Memory B cell (primary cell): ENCODE data around the gene FRMPD2.
"Not testable (repeated sequence)": the region's sequence is repeated elsewhere in the genome, so short reads cannot be mapped to it uniquely, and the experiment has no call there.

Experiments used
- ATAC-seq: fragments of 150-1000 bp; cut with Tn5 transposase; 2 replicates; pipeline ENCODE4 v1.10.0; 2021; ENCODE audit warnings: low read depth, mild to moderate bottlenecking, moderate library complexity
- DNase-seq, 2 donors: peaks; one replicate each; pipeline ENCODE4 v3.0.0; 2022; ENCODE audit warnings: low spot score in 2 of 2
- H3K27ac Mint-ChIP-seq: one replicate; pipeline ENCODE4 v1.8.0; 2022; ENCODE audit warnings: mild to moderate bottlenecking, moderate library complexity, mixed read lengths
- H3K27me3 Mint-ChIP-seq: one replicate; pipeline ENCODE4 v1.8.0; 2022; ENCODE audit warnings: mixed read lengths
- H3K36me3 Mint-ChIP-seq: one replicate; pipeline ENCODE4 v1.8.0; 2022; ENCODE audit warnings: mild to moderate bottlenecking, mixed read lengths
- H3K4me1 Mint-ChIP-seq: one replicate; pipeline ENCODE4 v1.8.0; 2022; ENCODE audit warnings: mixed read lengths
- H3K4me3 Mint-ChIP-seq: one replicate; pipeline ENCODE4 v1.8.0; 2022; ENCODE audit warnings: mild to moderate bottlenecking, moderate library complexity, mixed read lengths
- H3K9me3 Mint-ChIP-seq: one replicate; pipeline ENCODE4 v1.8.0; 2022; ENCODE audit warnings: mixed read lengths

The FRMPD2 gene

DNA sequence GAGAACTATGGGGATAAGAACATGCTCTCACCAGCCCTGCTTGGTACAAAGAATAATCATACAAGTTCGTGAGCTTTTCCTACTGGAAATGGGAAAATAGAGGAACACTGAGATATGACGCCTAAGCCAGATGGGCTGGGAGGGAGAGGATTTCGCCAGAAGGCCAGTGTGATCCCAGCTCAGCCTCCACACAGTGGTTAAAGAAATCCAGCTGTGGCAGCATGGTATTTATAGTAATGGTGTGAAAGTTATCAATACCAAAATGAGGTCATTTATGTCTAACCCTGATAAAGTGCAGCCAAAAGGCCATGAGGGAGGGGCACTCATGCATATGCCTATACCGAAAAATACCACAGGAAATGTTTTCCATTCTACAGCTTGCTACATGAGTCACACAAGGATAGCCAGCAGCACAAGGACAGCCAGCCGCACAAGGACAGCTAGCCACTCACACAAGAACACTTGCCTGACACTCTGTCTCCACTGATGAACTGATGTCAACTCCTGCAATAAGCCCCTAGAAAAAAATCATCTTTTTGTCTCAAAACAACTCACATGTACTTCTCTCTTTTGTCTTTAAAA lies 49.4 kb downstream of the FRMPD2 start:
- Mint-ChIP-seq H3K4me1 (peaks cover 7% of the 10 kb centered on the region), H3K27ac (no peak overlapping the region), H3K36me3 (no peaks in the 10 kb centered on the region), H3K27me3 (peaks cover 13% of the 10 kb centered on the region), H3K9me3 (no peaks in the 10 kb centered on the region), H3K4me3 (no peak overlapping the region)
- ATAC-seq: no peak
- DNase-seq: no peak

DNA sequence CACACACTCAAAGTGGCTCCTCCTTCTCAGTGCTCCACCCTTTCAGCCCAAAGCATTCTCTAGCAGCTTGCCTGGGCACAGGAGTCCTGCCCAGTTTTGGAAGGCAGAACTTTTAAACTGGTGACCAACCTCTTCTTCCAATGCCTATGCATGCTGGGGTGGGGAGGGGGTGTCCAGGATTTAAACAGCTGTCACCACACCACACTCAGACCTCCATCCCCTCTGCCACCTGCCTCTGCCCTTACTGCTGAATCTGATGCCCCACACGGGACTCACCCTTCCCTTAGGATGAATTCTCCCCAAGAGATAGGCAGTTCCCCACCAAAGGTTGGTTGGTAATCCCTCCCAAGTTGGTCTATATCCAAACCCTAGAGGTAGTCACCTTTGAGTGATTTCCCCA lies 50.2 kb downstream of the FRMPD2 start:
- Mint-ChIP-seq H3K27me3 (peaks cover 15% of the 10 kb centered on the region), H3K36me3 (no peaks in the 10 kb centered on the region), H3K4me3 (no peak overlapping the region), H3K4me1 (peaks cover 7% of the 10 kb centered on the region), H3K27ac (no peak overlapping the region), H3K9me3 (no peaks in the 10 kb centered on the region)
- DNase-seq (no peak), ATAC-seq (no peak)

DNA sequence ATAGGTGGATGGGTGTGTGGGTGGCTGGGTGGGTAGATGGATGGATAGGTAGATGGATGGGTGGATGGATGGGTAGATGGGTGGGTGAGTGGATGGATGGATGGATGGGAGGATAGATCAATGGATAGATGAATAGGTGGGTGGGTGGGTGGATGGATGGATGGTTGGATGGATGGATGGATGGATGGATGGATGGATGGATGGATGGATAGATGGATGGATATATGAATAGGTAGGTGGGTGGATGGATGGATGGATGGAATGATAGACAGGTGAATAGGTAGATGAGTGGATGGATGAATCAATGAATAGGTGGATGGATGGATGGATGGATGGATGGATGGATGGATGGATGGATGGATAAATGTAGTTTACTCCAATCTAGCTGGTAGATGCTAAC lies 52.7 kb downstream of the FRMPD2 start:
- H3K4me3 Mint-ChIP-seq: no peak overlapping the region
- H3K27ac Mint-ChIP-seq: no peak overlapping the region
- H3K9me3 Mint-ChIP-seq: no peaks in the 10 kb centered on the region
- ATAC-seq (no peak), DNase-seq (no peak)
- H3K27me3 Mint-ChIP-seq: peaks cover 18% of the 10 kb centered on the region
- H3K4me1 Mint-ChIP-seq: peaks cover 7% of the 10 kb centered on the region
- no peaks in the 10 kb centered on the region for H3K36me3 Mint-ChIP-seq

DNA sequence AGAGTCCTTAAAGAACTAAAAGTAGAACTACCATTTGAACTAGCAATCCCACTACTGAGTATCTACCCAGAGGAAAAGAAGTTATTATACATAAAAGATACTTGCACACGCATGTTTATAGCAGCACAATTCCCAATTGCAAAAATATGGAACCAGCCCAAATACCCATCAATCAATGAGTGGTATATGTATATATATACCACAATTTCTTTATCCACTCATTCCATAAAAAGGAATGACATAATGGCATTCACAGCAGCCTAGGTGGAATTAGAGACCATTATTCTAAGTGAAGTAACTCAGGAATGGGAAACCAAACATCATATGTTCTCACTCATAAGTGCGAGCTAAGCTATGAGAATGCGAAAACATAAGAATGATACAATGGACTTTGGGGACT lies 53.5 kb downstream of the FRMPD2 start:
- ATAC-seq, H3K27ac Mint-ChIP-seq, DNase-seq, H3K9me3 Mint-ChIP-seq, H3K4me3 Mint-ChIP-seq, H3K4me1 Mint-ChIP-seq, H3K36me3 Mint-ChIP-seq: not testable (repeated sequence)
- peaks cover 18% of the 10 kb centered on the region for H3K27me3 Mint-ChIP-seq

DNA sequence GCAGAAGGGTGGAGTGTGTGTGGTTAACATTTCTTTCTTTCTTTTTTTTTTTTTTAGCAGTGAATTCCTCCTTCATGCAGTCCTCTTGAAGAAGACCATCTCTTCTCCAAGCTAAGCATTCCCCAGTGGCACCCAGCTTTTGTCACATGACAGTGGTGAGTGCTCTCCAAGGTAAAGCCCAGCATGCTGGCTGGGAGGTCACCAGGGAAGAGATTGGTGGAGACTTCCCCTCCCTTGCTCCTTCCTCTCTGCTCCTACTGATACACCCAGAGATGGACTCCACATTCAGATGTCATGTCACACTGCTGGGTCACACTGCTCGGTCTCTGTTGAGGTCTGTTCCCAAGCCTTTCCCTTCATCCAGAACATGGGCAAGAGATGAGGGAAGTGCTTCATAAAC lies 55.3 kb downstream of the FRMPD2 start:
- Mint-ChIP-seq H3K4me1 (no peaks in the 10 kb centered on the region), H3K27me3 (peaks cover 18% of the 10 kb centered on the region), H3K4me3 (no peak overlapping the region), H3K36me3 (peaks cover 1% of the 10 kb centered on the region), H3K9me3 (peaks cover 4% of the 10 kb centered on the region), H3K27ac (no peak overlapping the region)
- DNase-seq (no peak), ATAC-seq (no peak)

DNA sequence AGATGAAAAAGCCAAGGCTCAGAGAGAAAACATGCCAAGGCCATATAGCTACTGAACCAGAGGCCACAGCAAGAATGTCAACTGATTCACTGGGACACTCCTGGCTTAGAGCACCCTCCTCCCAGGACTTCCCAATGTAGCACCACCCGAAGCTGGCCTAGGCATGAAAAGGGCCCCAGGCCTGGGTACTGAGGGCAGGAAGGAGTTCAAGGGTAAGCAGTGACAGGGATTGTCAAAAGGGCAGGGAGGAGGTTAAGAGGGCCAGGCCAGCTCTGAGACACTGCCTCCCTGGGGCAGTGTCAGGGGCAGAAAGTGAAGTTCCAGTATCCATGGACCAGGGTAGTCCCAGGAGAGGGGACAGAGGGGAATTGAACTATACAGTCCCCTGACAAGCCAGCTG lies 57.8 kb downstream of the FRMPD2 start:
- ATAC-seq: no peak
- H3K36me3 Mint-ChIP-seq: peaks cover 1% of the 10 kb centered on the region
- H3K9me3 Mint-ChIP-seq: peaks cover 4% of the 10 kb centered on the region
- no peak overlapping the region for H3K4me3 Mint-ChIP-seq
- DNase-seq: no peak
- H3K4me1 Mint-ChIP-seq: no peaks in the 10 kb centered on the region
- no peak overlapping the region for H3K27ac Mint-ChIP-seq
- H3K27me3 Mint-ChIP-seq: peaks cover 15% of the 10 kb centered on the region

DNA sequence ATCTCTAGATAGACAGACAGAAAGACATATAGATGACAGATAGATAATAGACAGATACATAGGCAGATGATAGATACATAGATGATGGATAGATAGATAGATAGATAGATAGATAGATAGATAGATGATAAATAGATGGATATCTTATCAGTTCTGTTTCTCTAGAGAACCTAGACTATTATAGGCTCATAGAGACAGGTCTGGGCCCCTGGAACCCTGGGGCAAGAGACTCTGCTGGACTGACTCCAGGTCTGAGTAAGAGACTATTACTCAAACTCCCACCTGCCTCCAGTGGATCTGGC lies 58.3 kb downstream of the FRMPD2 start:
- Mint-ChIP-seq H3K4me3 (no peak overlapping the region), H3K9me3 (peaks cover 4% of the 10 kb centered on the region), H3K4me1 (no peaks in the 10 kb centered on the region), H3K27ac (no peak overlapping the region), H3K36me3 (peaks cover 1% of the 10 kb centered on the region), H3K27me3 (peaks cover 15% of the 10 kb centered on the region)
- ATAC-seq (no peak), DNase-seq (no peak)

DNA sequence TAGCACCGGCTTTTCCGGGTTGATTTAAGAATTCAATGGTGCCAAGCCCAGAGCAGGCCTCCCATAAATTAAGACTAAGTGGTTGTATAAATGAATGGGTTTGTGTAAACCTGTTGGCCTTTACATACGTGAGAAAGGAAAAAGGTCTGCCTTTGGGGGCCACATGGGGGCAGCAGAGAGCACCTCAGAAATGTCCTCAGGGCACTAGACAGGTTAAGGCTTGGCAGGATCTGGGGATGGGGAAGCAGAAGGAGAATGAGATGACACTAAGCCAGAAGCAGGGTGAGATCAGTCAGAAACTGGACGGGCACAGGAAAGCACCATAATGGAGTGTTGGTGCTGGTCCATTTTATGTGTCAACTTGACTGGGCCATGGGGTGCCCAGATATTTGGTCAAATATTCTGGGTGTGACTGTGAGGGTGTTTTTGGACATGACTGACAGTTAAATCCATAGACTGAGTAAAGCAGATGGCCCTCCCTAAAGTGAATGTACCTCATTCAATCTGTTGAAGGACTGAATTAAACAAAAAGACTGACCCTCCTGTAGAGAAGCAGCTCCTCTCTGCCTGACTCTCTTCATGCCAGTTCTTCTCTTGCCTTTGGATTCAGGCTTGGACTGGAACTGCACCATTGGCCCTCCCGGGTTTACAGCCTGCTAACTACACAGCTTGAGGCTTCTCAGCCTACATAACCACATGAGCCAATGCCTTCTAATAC lies 58.9 kb downstream of the FRMPD2 start:
- peaks cover 4% of the 10 kb centered on the region for H3K9me3 Mint-ChIP-seq
- no peak overlapping the region for H3K27ac Mint-ChIP-seq
- H3K4me3 Mint-ChIP-seq: no peak overlapping the region
- H3K27me3 Mint-ChIP-seq: peaks cover 14% of the 10 kb centered on the region
- DNase-seq (no peak), ATAC-seq (no peak)
- no peaks in the 10 kb centered on the region for H3K4me1 Mint-ChIP-seq
- peaks cover 1% of the 10 kb centered on the region for H3K36me3 Mint-ChIP-seq

DNA sequence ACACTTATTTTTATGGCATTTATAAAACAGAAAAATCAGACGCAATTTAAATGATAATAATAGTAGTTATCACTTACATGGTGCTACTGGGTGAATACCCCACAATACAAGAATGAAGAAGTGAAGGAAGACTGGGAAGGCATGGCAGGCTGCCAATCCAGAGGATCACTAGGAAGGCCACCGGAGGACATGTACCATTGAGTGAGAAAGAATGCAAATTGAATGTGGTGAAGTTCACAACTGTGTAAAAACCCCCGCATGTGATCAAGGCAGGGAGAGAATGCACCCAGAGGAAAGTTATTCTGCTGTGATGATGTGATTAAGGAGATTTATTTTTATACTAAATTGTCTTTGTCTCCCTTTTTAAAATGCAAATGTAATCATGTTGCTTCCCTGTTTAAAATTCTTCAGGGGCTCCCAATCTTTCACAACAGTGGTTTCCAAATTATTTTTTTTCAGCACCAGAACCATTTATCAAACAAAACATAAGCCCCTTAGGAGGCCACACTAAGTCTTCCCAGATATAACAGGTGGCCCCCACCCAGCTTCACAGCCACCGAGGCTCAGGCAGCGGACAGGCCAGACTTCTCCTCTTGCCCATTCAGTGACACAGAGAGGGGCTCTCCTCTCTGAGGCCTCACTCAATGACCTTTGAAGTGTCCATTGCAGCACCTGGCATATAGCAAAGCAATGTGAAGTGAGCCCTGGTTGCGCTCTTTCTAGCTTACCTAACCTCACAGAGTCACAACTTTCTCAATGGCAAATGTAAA lies 59.6 kb downstream of the FRMPD2 start:
- Mint-ChIP-seq H3K36me3 (peaks cover 1% of the 10 kb centered on the region), H3K9me3 (peaks cover 4% of the 10 kb centered on the region), H3K27me3 (peaks cover 12% of the 10 kb centered on the region), H3K4me1 (no peaks in the 10 kb centered on the region), H3K4me3 (no peak overlapping the region), H3K27ac (no peak overlapping the region)
- ATAC-seq (no peak), DNase-seq (no peak)

DNA sequence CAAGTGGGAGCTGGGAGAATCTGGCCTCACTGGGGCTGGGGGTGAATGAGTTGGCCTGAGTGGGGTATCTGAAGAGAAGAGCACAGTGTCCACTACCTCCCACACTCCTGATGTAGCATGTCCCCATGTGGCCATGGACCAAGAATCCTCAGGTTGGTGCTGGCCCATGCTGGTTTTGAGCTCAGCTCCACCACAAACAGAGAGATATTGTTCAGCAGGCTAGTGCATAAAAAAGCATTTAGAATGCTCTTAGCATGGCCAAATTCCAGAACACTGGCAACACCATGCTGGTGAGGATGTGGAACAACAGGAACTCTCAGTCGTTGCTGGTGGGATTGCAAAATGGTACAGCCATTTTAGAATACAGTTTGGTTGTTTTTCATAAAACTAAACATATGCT lies 61.4 kb downstream of the FRMPD2 start:
- DNase-seq (no peak), ATAC-seq (no peak)
- no peak overlapping the region for H3K4me3 Mint-ChIP-seq
- peaks cover 4% of the 10 kb centered on the region for H3K9me3 Mint-ChIP-seq
- no peak overlapping the region for H3K27ac Mint-ChIP-seq
- peaks cover 1% of the 10 kb centered on the region for H3K36me3 Mint-ChIP-seq
- no peaks in the 10 kb centered on the region for H3K4me1 Mint-ChIP-seq
- peaks cover 7% of the 10 kb centered on the region for H3K27me3 Mint-ChIP-seq

DNA sequence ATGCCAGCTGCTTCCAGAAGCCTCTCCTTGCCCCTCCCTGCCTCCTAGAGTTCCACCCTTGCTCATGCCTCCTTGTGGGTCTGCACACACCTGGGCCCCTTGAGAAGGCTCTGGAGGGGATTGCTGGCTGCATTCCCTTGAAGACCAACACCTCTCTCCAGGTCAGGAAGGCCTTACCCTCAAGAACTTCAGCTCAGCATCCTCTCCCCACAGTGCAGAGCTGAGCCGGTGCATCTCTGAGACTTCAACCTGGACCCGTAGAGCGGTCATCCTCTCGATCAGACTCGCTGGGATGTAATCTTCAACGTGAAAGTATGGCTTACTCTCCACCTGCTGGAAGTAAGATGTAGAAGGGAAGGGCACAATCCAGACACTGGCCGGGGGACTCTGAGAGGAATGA lies 62.7 kb downstream of the FRMPD2 start:
- Mint-ChIP-seq H3K36me3 (peaks cover 1% of the 10 kb centered on the region), H3K4me3 (no peak overlapping the region), H3K4me1 (no peaks in the 10 kb centered on the region), H3K27me3 (peaks cover 11% of the 10 kb centered on the region), H3K27ac (no peak overlapping the region), H3K9me3 (peaks cover 4% of the 10 kb centered on the region)
- ATAC-seq: no peak
- DNase-seq: no peak

DNA sequence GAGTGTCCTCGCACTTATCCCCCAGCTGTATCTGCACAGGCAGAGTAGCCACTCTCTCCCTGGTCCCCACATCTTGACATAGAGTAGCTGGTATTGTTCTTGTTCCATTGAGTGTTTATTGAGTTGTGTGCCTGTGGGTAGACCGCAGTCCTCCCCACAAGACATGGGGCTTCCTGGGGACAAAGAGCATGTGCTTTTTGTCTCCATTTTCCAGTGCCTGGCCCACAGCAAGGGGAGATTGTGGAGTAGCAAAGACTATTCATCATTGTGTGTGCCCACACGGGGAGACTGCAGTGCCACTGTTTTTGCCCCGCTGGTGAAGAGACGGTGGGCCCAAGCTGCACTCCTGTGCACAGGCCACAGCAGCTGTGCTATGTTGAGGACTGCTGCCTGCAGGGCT lies 63.5 kb downstream of the FRMPD2 start:
- no peak overlapping the region for H3K27ac Mint-ChIP-seq
- H3K9me3 Mint-ChIP-seq: peaks cover 3% of the 10 kb centered on the region
- no peaks in the 10 kb centered on the region for H3K4me1 Mint-ChIP-seq
- no peak overlapping the region for H3K4me3 Mint-ChIP-seq
- no peak for DNase-seq
- H3K36me3 Mint-ChIP-seq: peaks cover 1% of the 10 kb centered on the region
- no peak for ATAC-seq
- peaks cover 13% of the 10 kb centered on the region for H3K27me3 Mint-ChIP-seq

DNA sequence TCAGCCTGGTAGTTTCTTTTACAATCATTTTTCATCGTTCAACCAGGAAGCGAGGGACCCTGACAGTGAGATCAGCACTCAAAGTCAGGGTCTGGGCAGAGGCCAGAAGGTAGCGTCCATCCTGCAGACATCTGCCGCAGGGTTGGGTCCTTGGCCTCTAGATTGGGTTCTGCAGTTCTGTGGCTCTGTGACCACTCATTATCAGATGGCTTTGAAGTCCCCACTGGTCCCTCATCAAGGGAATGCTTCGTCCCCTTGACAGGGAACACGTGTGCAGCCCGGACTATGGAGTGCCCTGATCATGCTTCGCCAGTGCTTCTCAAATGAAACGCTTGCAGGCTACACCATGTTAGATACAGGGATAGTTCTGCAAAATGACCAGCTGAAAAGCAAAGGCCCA lies 64.1 kb downstream of the FRMPD2 start:
- no peak for ATAC-seq
- Mint-ChIP-seq H3K4me1 (no peaks in the 10 kb centered on the region), H3K4me3 (no peak overlapping the region), H3K27me3 (peaks cover 13% of the 10 kb centered on the region), H3K9me3 (peaks cover under 1% of the 10 kb centered on the region), H3K36me3 (no peaks in the 10 kb centered on the region), H3K27ac (no peak overlapping the region)
- DNase-seq: no peak

DNA sequence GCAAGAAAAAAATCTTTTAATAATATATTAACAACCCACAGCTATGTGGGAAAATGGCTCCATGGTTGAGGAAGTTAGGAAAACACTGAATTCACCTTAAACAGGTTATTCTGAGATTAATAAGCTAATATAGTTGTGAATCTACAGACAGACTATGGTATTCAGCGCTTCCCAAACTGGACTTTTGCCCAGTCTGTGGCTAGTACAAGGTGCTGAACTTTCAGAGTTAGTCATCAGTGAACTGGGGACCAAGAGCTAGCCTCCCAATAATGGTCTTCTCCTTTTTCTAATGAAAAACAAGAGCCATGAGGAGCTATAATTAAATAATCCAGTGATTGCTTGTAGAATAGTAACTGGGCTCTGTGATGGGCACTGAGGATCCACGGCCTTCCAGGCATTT lies 65.3 kb downstream of the FRMPD2 start:
- Mint-ChIP-seq H3K4me3 (no peak overlapping the region), H3K27me3 (peaks cover 10% of the 10 kb centered on the region), H3K27ac (no peak overlapping the region), H3K36me3 (no peaks in the 10 kb centered on the region), H3K9me3 (no peaks in the 10 kb centered on the region), H3K4me1 (no peaks in the 10 kb centered on the region)
- DNase-seq: no peak
- no peak for ATAC-seq

DNA sequence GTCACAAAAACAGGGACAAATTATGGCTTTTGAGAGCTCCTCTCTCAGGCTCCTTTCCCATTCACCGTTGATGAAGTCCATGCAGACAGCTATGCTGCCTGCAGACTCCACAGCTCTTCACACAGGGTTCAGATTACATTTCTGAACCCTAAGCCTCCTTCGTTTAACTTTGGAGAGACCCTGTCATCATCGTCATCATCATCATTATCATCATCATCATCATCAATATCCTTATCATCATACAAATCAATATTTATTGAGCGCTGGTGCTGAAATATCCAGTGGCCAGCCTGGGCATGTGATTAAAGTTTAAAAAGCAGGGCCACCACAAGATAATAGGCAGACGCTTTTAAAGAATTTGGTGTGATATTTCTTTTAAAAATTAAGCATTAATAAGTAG lies 66.6 kb downstream of the FRMPD2 start:
- peaks cover 14% of the 10 kb centered on the region for H3K27me3 Mint-ChIP-seq
- no peaks in the 10 kb centered on the region for H3K4me1 Mint-ChIP-seq
- no peaks in the 10 kb centered on the region for H3K36me3 Mint-ChIP-seq
- no peaks in the 10 kb centered on the region for H3K9me3 Mint-ChIP-seq
- H3K4me3 Mint-ChIP-seq: no peak overlapping the region
- H3K27ac Mint-ChIP-seq: no peak overlapping the region
- DNase-seq: no peak
- no peak for ATAC-seq
